OCI-LY3 (cell line): Measurements from ENCODE around the gene DAGLA.

Source experiments
- H2AFZ ChIP-seq: fragments of 200-600, 300-600 bp; shearing (Covaris generic); 2 replicates; pipeline ENCODE4 v1.6.0; 2014; ENCODE audit warnings: antibody characterized with exemption, low read depth, low read length
- H3K27ac ChIP-seq: fragments of 200-600, 300-600 bp; sonication (generic); 2 replicates; pipeline ENCODE4 v1.5.1; 2014; ENCODE audit warnings: mild to moderate bottlenecking, low read length, moderate library complexity, mixed read lengths
- H3K27me3 ChIP-seq: fragments of 200-600, 300-600 bp; sonication (generic); 2 replicates; pipeline ENCODE4 v1.6.1; 2014; ENCODE audit warnings: low read depth, low read length, mixed read lengths
- H3K36me3 ChIP-seq: fragments of 200-600, 300-600 bp; sonication (generic); replicated peaks from 2 replicates; pipeline ENCODE3; 2014; ENCODE audit warnings: low read depth, low read length, mixed read lengths
- H3K4me1 ChIP-seq: fragments of 300-600, 200-600 bp; sonication (generic); 2 replicates; pipeline ENCODE4 v1.6.1; 2014; ENCODE audit warnings: low read length, mixed read lengths
- H3K4me2 ChIP-seq: fragments of 200-600, 300-600 bp; sonication (generic); 2 replicates; pipeline ENCODE4 v1.6.1; 2014; ENCODE audit warnings: low read length, mixed read lengths
- H3K4me3 ChIP-seq: fragments of 300-600, 200-600 bp; sonication (generic); 2 replicates; pipeline ENCODE4 v1.5.1; 2014; ENCODE audit warnings: antibody characterized with exemption, mild to moderate bottlenecking, low read length, moderate library complexity
- H3K79me2 ChIP-seq: fragments of 300-600, 200-600 bp; shearing (Covaris generic); 2 replicates; pipeline ENCODE4 v1.6.1; 2014; ENCODE audit warnings: mild to moderate bottlenecking, low read length, mixed read lengths
- H3K9ac ChIP-seq: fragments of 300-600, 200-600 bp; shearing (Covaris generic); 2 replicates; pipeline ENCODE4 v1.6.0; 2014; ENCODE audit warnings: mild to moderate bottlenecking, low read length, moderate library complexity
- H3K9me3 ChIP-seq: fragments of 200-600, 300-600 bp; shearing (Covaris generic); 2 replicates; pipeline ENCODE4 v1.6.1; 2014; ENCODE audit warnings: low read length, mixed read lengths; ENCODE audit not compliant: insufficient read depth
- H4K20me1 ChIP-seq: fragments of 200-600, 300-600 bp; sonication (generic); 2 replicates; pipeline ENCODE4 v1.6.1; 2016; ENCODE audit warnings: low read length, mixed read lengths; ENCODE audit not compliant: insufficient read depth
- EZH2phosphoT487 ChIP-seq: fragments of 200-600 bp; shearing (Covaris generic); IDR thresholded peaks from 2 replicates; pipeline ENCODE4 v1.6.1; 2018; ENCODE audit warnings: antibody characterized with exemption, mixed run types, low read depth
- TF ChIP-seq, protein P1 (sequence below): fragments of 200-600, 300-600 bp; sonication (generic); IDR thresholded peaks from 2 replicates; pipeline ENCODE4 v1.5.1; 2014; ENCODE audit warnings: antibody characterized with exemption, low read length, low read depth

The DAGLA gene

DNA sequence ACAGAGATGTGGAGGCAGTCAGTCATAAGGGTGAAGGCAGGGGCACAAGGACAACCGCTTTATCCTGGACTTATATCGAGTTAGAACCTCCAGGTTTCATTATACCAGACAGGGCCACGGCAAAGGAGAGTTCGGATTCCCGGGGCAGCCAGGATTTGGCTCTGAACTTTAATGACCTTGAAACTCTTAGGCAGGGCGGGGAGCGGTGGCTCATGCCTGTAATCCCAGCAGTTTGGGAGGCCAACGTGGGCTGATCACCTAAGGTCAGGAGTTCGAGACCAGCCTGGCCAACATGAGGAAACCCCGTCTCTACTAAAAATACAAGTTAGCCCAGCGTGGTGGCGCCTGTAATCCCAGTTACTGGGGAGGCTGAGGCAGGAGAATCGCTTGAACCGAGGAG, 71.2 kb downstream of the DAGLA start:
- Histone ChIP-seq H4K20me1 (no peaks in the 10 kb centered on the region), H2AFZ (no peak overlapping the region), H3K27me3 (no peaks in the 10 kb centered on the region; the same call in 1 of the 2 replicates), H3K27ac (no peak overlapping the region), H3K4me1 (no peaks in the 10 kb centered on the region), H3K36me3 (no peaks in the 10 kb centered on the region), H3K4me3 (no peak overlapping the region), H3K79me2 (no peaks in the 10 kb centered on the region), H3K9me3 (no peaks in the 10 kb centered on the region), H3K4me2 (no peak overlapping the region), H3K9ac (no peak overlapping the region)
- no peak for TF ChIP-seq EZH2phosphoT487
- TF ChIP-seq, protein P1, sequence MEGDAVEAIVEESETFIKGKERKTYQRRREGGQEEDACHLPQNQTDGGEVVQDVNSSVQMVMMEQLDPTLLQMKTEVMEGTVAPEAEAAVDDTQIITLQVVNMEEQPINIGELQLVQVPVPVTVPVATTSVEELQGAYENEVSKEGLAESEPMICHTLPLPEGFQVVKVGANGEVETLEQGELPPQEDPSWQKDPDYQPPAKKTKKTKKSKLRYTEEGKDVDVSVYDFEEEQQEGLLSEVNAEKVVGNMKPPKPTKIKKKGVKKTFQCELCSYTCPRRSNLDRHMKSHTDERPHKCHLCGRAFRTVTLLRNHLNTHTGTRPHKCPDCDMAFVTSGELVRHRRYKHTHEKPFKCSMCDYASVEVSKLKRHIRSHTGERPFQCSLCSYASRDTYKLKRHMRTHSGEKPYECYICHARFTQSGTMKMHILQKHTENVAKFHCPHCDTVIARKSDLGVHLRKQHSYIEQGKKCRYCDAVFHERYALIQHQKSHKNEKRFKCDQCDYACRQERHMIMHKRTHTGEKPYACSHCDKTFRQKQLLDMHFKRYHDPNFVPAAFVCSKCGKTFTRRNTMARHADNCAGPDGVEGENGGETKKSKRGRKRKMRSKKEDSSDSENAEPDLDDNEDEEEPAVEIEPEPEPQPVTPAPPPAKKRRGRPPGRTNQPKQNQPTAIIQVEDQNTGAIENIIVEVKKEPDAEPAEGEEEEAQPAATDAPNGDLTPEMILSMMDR = no peak

DNA sequence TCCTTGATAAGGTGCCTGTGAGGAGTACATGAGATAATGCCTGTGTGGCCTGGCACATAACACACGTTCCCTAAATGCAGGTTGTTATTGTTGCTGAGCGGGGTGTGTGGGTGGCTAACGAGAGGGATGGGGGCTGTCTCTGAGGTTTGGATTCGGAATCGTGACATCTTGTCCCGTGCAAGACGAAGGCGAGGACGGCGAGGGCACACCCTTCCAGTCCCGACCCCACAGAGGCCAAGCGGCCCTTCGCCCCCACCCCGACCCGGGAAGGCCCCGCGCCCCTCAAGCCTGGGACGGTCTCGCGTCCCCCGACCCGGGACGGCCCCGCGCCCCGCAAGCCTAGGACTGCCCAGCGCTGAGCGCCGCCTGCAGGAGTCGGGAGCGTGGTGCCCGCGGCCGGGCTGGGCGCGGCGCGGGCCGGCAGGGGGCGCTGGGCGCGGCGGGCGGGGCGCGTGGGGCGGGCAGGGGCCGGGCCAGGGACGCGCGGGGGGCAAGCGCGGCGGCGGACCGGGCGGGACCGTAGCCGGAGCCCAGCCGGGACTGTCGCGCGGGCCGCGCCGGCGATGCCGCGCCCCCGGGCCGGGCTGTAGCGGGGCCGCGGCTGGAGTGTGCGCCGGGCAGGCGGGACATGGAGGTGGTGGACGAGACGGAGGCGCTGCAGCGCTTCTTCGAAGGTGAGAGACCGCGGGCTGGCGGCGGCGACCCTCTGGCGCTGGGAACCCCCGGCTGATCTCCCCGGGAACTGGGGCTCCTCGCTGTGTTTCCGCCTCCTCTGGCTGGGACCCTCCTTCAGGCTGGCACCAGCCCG, 72.1 kb downstream of the DAGLA start, which contains the start of gene MYRF:
MYRF (plus strand) TSS at position 520 of the 808 bp plus-strand sequence; CDS start at position 629, 109 bp downstream.
- Histone ChIP-seq H3K79me2 (no peaks in the 10 kb centered on the region), H3K9me3 (no peaks in the 10 kb centered on the region), H3K4me3 (no peak within 1 kb of the TSS), H3K36me3 (no peaks in the 10 kb centered on the region), H4K20me1 (no peaks in the 10 kb centered on the region), H3K4me1 (no peaks in the 10 kb centered on the region), H3K27ac (no peak within 1 kb of the TSS), H3K27me3 (no peaks in the 10 kb centered on the region; the same call in 1 of the 2 replicates), H3K4me2 (no peak within 1 kb of the TSS), H3K9ac (no peak within 1 kb of the TSS), H2AFZ (no peak within 1 kb of the TSS)
- TF ChIP-seq EZH2phosphoT487 = no peak
- TF ChIP-seq, protein P1 = peak; percentile 9; the same call in 1 of the 2 replicates

DNA sequence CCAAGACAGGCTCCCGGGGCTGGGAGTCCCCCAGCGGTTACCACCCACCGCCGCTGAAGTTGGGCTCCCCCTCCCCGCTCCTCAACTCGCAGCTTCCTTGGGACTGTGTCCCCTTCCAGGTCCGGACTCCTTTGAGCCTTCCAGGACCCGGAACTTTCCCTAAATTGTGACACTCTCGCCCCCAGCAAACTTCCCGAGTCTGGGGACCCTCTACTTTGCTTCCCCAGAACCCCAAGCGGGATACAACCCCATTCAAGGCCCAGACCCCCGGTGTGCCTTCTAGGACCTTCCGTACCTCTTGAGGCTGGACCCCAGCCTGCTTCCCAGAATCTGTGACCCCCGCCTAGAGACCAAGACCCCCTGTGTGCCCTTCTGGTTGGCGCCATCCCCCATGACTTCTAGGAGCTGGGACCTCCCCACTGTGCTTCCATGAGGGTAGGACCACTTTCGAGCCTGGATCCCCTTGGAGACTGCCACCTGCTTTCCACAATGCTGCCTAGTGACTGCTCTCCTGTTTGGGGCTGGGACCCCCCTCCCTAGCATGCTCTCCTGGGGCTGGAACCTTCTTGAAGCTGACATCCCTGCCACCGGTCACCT, 72.8 kb downstream of the DAGLA start:
- no peaks in the 10 kb centered on the region for H3K36me3 ChIP-seq
- no peak overlapping the region for H3K4me2 ChIP-seq
- H3K4me1 ChIP-seq = no peaks in the 10 kb centered on the region
- no peak overlapping the region for H3K9ac ChIP-seq
- no peak overlapping the region for H2AFZ ChIP-seq
- no peaks in the 10 kb centered on the region for H3K9me3 ChIP-seq
- H3K79me2 ChIP-seq = no peaks in the 10 kb centered on the region
- no peak overlapping the region for H3K27ac ChIP-seq
- H3K27me3 ChIP-seq = no peaks in the 10 kb centered on the region; the same call in 1 of the 2 replicates
- no peaks in the 10 kb centered on the region for H4K20me1 ChIP-seq
- TF ChIP-seq, protein P1 = no peak
- TF ChIP-seq EZH2phosphoT487 = no peak
- H3K4me3 ChIP-seq = no peak overlapping the region

DNA sequence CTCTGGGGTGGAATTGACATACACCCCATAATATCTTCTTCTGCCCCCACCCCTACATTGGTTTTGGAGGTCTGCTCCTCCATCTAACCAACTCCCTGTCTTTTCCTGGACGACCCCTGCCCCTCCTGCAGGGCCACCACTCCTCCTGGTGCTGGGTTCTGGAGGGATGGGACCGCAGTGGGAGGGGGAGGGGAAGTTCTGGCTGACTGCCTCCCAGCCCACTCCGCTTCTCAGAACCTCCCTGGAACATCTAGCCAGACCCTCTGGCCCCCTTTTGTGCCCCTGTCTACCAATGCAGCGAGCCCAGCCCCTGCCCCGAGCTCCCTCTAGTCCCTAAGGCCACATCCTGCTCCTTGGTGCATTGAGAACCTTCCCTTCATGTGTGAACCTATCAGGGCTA, 73.5 kb downstream of the DAGLA start:
- Histone ChIP-seq H3K4me3 (no peak overlapping the region), H3K4me1 (no peaks in the 10 kb centered on the region)

More for the DNA sequence above, 73.5 kb downstream of the DAGLA start:
- H3K4me2 ChIP-seq = no peak overlapping the region
- no peaks in the 10 kb centered on the region for H4K20me1 ChIP-seq
- H3K27ac ChIP-seq = no peak overlapping the region
- TF ChIP-seq, protein P1 = no peak
- TF ChIP-seq EZH2phosphoT487 = no peak
- H3K9me3 ChIP-seq = no peaks in the 10 kb centered on the region
- no peak overlapping the region for H2AFZ ChIP-seq
- no peaks in the 10 kb centered on the region; the same call in 1 of the 2 replicates for H3K27me3 ChIP-seq
- H3K79me2 ChIP-seq = no peaks in the 10 kb centered on the region
- no peak overlapping the region for H3K9ac ChIP-seq
- no peaks in the 10 kb centered on the region for H3K36me3 ChIP-seq
